ENCODE data around the gene ESRRA.

ESRRA gene

GRCh38 chr11:64305075-64305690 lies at the start of gene ESRRA:
TSS of gene ESRRA (plus strand) at chr11:64305524. CDS start at chr11:64307180, 1,656 bp downstream.
- peak; percentile 98 for DNase-seq

DNA sequence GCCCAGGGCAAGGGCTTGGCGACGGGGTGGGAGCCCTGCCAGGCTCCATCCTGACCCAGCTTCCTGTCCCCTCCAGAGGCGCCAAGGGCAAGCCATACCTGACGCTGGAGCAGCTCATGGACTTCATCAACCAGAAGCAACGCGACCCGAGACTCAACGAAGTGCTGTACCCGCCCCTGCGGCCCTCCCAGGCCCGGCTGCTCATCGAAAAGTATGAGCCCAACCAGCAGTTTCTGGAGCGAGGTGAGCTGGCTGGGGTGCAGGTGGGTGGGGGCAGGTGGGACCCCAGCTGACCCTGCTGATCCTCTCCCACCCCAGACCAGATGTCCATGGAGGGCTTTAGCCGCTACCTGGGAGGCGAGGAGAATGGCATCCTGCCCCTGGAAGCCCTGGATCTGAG lies 49.0 kb upstream of the ESRRA start:
- no peak for DNase-seq

GRCh38 chr11:64258356-64258755 lies 47.0 kb upstream of the ESRRA start:
- no peak for DNase-seq

DNA sequence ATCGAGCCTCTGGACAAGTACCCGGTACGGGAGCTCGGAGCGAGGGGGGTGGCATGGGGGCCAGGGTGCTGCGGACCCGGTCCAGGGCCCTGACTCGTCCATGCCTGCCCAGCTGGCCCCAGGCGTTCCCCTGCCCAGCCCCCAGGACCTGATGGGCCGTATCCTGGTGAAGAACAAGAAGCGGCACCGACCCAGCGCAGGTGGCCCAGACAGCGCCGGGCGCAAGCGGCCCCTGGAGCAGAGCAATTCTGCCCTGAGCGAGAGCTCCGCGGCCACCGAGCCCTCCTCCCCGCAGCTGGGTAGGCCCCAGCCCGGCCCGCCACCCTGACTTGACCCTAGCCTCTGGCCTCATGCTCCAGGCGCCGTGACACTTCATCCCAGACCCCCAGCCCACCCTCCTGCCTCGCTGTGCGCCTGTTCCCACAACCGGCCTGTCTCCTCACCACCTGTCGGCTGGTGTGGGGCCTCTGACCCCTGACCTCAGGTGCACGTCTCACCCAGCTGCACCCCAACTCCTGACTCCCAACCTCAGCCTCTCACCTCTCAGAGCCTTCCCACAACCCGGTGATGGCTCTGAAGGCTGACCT lies 46.3 kb upstream of the ESRRA start:
- no peak for DNase-seq

GRCh38 chr11:64259533-64260067 lies 45.7 kb upstream of the ESRRA start:
- DNase-seq: no peak

GRCh38 chr11:64260147-64260708 lies 45.1 kb upstream of the ESRRA start:
- DNase-seq: no peak

DNA sequence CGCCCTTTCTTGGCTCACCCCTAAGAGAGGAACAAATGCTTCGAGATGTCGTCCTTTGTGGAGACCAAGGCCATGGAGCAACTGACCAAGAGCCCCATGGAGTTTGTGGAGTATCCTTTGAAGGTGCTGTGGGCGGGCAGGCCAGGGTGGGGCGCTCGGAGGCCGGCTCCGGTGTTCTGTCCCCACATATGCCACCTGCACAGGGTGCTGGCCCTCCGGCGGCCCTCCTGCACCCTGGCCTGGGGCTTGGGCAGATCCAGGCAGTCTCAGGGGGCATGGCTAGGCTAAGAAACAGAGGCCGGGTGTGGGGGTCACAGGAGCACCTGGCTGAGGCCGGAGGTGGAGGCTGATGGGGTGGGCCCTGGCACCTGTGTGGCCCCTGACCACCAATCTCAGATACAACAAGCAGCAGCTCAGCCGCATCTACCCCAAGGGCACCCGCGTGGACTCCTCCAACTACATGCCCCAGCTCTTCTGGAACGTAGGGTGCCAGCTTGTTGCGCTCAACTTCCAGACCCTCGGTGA lies 43.7 kb upstream of the ESRRA start:
- no peak for DNase-seq

GRCh38 chr11:64262271-64263002 lies 42.9 kb upstream of the ESRRA start:
- DNase-seq: no peak

DNA sequence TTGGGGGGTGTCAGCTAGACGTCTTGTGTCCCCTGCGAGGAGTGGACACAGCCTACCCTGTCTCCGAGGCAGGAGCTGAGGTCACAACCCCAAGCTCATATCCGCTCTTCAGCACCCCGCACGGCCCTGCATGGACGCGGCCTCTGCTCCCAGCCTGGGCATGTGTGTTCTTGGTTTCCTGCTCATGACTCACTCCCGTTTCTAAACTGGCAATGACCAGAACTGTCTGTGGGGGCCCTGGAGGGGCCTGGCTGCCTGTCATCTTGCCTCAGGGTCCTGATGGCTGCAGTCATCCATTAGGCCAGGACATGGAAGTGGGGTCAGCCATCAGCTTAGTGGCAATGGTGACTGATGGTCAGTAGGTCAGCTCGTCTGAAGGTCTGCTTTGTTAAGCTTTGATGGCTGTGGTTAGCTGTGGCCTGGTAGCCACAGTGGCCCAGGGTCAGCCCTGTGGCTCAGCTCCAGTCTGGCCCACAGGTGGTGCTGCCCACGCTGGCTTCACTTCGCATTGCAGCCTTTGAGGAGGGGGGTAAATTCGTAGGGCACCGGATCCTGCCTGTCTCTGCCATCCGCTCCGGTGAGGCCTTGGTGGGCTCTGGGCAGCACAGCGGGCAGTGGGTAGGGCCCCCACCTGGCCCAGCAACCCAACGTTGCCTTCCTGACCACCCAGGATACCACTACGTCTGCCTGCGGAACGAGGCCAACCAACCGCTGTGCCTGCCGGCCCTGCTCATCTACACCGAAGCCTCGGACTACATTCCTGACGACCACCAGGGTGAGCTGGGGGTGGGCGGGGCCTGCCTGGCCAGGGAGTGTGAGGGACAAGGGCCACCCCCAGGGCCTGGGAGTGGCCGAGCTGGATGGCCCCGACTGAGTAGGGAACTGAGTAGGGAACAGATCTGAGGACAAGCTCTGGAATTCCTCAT lies 42.0 kb upstream of the ESRRA start:
- DNase-seq: no peak

GRCh38 chr11:64263947-64264317 lies 41.4 kb upstream of the ESRRA start:
- DNase-seq: no peak

- no peak for DNase-seq
Observed at GRCh38 chr11:64264371-64264852, 40.9 kb upstream of the ESRRA start.

- no peak for DNase-seq
Observed at GRCh38 chr11:64265176-64266160, 39.9 kb upstream of the ESRRA start.

GRCh38 chr11:64266339-64266738 lies 39.0 kb upstream of the ESRRA start:
- DNase-seq: no peak

DNA sequence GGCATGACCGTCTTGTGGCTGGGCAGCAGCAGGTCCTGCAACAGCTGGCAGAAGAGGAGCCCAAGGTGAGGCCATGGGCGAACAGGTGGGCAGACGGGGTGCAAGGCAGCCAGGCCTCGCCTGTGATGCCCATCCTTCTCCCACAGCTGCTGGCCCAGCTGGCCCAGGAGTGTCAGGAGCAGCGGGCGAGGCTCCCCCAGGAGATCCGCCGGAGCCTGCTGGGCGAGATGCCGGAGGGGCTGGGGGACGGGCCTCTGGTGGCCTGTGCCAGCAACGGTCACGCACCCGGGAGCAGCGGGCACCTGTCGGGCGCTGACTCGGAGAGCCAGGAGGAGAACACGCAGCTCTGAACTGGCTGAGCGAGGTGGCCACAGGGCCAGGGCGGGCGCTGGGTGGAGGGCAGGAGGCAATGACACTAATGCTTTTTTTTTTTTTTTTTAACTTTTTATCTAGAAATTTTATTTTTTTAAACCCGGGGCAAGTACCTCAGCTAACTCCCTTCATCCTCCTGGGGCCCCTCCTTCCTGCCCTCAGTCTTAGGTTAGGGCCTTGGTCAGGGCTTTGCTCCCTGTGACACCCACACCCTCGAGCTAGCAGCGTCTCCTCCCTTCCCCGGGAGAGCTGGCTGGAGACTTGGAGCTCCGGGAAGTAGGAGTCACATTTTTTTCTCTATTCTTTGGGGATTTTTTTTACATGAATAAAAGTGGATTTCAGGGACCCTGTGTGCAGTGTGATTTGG lies 37.9 kb upstream of the ESRRA start:
- no peak for DNase-seq

DNA sequence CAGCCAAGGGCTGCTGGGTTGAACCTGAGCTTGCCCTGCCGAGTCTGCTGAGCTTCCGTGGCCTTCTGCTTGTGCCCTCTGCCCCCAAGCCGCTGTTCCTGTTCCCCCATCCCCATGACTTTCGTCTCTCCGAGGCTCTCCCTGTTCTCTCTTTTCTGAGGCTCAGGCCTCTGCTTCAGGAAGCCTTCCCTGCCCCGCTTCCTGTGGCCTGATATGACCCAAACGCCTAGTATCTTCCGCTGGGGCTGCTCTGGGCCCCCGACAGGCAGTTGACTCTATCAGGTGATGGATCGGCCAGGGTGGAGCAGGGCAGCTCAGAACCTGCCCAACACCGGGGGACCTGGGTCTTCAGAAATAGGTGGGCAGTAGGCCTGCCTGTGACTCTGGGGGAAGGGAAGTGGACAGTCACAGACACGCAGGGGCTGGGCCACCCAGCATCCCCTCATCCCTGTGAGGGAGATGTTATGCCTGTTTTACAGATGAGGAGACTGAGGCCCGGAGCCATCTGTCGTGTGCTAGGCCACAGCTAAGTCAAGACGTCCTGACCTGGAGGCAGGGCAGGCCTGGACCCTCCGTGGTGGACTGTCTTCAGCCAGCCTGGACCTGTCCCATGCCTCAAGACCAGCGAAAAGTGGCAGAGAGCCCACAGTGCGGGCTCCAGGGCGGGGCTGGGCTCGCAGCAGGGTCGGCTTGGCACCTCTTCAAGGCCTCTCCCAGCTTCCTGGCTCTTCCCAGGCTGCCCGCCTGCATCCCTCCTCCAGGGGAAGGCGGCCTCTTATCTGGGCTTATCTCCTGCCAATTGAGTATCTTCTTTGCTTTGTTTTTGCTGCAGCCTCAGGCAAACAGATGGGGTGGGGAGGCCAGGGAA lies 37.1 kb upstream of the ESRRA start:
- DNase-seq: no peak

- DNase-seq: peak; percentile 42
Observed at GRCh38 chr11:64268893-64269539, 36.3 kb upstream of the ESRRA start.

DNA sequence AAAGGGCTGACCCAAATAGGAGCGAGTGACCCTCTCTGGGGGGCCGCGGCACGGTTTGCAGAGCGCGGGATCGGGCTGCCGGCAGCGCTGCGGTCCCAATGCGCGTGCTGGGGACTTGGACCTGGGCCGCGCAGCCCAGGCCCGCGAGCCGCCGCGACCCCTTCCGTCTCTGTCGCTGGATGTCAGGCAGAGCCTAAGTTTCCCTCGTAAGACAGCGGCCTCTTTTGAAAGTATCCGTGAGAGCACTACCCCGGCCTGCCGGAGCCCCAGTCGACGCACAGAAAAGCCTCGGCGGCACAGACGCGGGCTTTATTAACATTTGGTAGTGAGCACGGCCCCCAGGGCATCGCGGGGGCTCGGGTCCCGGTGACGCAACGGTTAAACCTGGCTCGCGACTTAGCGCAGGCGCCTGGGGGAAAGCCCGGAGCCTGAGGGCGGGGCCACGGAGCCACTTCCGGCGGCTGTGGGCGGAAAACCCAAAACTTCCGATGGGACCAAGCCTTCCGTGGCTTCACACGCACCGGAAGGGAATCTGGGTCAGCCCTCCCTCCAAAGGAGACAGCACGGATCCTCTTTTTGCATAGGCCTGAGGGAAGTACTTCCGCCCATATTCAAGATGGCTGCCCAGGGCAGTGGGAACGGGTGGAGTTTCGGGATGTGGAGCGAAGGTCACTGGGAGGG lies 35.6 kb upstream of the ESRRA start:
- peak; percentile 98 for DNase-seq
